GM21515 (cell line): ENCODE measurements around the gene PRDM15.
A peak's percentile ranks its signal among the peaks of the same experiment; 100 is the strongest.

Experiments
- ATAC-seq: cut with Tn5 transposase; IDR thresholded peaks from one replicate; pipeline ENCODE4 v1.9.1; 2021; ENCODE audit not compliant: unreplicated experiment

Gene PRDM15

DNA sequence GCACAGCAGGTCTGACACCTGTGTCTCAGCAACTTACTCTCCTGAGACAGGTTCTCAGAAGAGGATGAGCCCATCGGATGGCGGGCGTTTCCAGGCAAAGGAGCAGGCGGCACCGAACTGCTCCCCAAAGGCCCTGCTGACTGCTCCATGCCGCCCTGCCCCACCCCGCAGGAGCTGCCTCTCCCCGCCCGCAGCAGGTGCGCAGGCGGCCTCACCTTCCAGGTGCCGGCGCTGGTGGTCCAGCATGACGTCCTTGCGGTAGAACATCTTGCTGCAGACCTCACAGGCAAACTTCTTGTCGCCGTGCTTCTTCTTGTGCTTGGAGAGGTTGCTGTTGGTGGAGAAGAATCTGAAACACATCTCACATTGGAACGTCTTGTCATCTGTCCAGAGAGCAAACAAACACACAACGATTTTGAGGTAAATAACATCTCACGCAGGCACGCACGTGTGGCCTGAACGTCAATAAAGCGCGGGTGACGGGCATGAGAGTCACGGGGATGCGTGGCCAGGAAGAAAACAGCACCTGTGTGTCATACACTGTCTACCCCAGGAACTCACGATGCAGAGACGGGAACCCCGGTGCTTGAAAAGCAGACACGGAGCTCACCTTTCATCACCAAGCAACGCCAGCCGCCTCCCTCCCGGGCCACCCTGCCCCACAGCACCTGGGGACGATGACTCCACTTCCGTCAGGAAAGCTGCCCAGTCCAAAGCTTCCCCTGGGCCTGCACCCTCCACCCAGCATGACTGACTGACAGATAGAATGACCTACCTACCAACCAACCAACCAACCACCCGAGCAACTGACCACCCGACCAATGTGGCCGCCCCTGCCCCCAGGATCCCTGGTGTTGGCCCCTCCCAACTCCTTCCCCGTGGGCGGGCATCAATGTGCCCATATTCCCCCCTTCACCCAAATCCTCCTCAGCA is 50.9 kb downstream of the PRDM15 start:
- ATAC-seq = no peak

DNA sequence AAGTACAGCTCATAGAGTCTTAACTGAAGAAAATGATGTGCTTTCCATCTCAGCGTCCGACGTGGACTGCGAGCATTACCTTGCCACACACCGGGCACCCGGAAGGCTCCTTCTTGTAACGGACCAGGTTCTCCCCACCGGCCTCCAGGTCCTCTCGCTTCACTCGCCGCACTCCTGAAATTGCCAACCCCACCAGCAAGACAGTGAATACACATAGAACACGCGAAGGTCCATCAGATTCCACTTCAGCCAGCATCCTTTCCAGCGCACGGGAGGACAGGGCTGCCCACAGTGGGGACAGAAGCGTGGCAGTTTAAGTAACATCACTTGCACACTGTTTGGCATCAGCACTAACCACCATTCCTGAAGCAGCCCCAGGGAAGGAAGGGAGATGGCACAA is 53.3 kb downstream of the PRDM15 start:
- ATAC-seq = no peak

DNA sequence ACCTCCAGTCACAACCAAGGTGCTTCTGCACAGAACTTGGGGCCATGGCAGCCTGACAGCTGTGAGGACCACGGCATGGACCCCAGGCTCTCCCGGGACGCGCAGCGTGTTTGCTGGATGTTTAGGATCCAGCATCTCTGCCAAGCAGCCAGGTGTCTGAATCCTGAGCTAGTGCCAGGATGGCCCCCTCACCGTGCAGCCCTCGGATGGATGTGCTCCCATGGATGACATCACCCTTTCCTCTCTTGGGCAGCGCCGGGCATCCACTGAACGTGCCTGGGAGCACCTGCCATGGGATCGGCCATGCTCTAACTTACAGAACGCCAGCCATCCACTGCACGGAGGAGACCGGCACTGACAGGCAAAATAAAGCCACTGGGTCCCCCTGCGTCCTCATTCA is 53.9 kb downstream of the PRDM15 start:
- no peak for ATAC-seq

DNA sequence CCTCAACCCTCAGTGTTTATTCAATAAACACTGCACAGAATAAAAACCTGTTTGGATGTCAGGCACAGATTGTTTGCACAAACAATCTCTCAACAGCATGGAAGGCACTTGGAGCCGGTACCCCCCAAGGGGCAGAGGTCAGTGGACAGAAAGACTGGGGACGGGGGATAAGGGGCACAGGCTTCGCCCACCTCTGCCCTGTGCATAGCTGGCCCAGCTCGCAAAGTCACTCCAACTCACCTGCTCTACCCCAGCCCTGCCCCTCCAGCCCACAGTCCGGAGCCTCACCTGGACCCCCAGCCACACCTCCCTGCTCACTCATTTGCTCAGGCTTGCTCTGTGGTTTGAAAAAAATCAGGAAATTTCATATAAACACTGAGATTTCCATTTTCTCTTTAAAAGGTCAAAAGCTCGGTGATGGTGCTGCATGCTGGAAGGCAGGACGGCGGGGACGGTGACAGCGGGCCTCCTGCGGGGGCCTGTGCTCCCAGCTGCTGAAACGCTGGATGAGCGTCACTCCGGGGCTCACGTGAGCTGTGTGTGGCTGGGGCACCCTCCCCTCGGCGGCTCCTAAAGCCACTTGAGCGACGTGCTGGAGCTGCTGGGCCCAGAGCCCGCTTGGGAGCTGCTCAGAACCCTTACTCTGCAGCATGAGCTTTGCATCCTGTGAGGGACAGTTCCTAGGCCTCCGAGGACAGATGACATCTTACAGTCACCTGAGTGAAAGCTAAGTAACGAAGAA is 54.5 kb downstream of the PRDM15 start:
- no peak for ATAC-seq

DNA sequence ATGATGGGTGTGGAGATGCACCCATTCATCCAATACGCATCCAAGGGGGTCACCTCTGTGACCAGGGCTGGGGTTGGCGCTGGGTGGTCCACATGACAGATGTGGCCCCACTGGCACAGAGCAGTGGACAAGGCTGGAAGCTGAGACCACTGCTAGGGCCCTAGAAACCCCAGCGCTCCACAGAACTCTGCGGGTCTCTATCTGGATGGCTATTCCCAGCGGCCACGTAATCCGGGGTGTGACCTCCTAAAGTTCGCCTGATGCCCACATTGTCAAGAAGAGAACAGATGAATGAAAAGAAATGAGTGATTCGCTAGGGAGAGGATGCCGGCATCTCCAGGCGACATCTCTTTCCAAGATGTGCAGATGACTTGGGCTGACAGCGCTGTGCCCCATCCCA is 55.2 kb downstream of the PRDM15 start:
- no peak for ATAC-seq

DNA sequence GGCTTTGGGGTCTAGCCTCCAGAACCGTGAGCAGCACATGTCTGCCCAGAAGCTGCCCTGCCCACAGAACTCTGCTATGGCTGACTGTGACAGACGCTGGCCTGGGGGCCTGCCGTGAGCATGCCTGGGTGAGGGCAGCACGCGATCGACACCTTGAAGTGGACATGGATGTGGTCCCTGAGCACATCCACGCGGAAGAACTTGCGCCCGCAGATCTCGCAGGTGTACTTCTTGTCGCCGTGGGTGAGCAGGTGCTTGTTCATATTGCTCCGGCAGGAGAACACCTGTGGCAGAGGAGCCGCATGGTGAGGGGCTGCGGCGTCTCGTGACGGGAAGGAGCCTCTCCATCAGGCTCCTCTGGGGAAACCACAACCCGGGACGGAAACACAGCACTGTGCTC is 56.0 kb downstream of the PRDM15 start:
- ATAC-seq = no peak

DNA sequence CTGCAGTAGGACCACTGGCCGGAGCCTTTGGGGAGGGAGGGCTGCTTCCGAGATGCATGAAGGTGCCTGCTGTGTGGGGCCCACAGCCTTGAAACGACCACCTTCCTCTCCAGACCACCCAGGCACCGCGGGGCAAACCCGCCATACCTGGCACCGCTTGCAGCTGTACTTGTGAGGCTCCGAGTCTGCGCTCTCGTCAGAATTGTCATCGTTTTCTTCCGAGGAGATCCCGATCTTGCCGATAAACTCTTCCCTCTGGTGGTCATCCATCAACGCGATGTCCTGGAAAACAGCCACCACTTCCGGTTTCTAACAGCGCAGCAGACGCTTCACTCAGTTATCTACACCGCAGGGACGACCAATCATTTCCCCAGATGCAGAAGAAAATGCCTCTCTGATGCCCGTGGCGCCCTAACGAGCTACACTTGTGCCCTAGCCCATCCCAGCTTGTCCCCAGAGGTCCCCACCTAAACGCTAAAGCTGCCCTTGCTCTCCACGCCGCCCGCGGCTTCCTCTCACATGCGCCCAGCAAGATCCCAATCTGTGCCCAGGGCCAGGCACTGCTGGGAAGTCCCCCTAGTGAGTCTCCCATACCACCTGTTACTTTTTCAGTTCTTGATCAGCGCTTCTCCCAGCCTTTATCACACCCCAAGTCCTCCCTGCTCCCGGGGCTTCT is 57.2 kb downstream of the PRDM15 start:
- no peak for ATAC-seq

DNA sequence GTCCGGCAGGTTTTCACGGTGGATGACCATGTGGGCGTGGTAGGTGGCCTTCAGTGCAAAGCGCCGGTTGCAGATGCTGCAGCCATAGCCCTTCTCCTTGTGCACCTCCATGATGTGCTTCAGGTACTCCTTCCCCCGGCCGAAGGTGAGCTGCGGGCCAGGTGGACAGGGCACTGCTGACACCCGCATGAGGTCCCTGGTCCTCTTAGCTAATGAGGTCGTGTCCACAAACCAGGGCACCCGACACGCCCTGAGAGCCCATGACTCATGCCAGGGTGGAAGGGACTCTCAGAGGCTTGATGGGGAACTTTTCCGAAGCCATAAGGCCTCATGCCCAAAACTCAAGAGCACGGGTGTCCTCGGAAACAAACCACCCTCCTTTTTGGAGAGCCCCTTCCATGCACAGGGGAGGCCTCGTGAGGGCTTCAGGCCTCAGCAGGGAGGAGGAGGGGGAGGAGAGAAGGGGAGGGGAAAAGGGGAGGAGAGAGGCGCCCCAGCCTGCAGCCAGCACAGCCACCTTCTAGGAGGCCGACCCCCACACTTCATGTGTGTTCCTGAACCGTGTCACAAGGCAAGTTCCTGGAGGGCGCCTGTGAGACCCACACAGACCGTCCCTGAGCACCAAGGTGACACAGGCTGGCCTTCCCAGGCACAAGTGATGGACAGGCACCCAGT is 57.9 kb downstream of the PRDM15 start:
- no peak for ATAC-seq

DNA sequence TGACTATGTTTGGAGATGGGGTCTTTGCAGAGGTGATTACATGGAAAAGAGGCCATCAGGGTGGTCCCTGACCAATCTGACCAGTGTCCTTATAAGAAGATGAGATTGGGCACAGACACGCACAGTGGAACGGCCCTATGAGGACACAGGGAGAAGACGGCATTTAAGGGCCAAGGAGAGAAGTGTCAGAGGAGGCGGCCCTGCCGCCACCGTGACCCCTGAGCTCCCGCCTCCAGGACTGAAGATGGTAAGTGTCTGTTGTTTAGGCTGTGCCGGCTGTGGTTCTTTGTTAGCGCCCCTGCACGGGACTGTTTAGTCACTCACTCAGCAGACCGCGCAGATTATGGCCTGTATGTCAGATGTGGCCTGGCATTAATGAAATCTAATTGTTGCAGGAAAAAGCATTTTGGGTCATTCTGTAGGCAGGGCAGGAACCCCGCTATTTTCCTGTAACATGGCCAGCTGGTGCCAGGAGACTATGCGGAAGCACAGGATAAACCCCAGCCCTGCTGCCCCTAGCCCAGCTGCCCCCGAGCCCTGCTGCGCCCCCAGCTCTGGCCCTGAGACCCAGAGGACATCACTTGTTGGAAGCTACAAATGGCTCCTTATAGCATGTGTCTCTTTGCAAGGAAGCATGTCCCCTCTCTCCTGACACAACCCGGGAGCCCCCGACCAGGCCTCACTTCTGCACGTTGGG is 58.6 kb downstream of the PRDM15 start:
- ATAC-seq = no peak

DNA sequence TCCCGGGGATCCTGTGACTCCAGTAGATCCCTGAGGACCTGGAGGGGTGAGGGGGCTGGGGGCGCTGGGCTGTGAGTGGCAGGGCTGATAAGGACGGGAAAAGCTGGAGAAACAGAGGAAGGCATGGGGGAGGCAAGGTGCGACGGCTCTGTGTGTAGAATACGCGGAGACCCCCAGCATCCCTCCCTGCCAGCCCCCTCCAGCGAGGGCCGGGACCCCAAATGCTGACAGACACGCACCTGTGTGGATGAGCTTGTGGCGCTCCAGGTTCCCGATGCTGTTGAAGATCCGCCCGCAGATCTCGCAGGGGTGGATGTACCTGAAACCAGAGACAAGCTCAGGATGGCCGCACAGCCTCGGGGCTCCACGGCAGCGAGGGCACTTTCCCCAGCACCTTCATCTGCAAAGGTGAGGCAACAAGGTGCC is 59.3 kb downstream of the PRDM15 start:
- ATAC-seq = no peak

DNA sequence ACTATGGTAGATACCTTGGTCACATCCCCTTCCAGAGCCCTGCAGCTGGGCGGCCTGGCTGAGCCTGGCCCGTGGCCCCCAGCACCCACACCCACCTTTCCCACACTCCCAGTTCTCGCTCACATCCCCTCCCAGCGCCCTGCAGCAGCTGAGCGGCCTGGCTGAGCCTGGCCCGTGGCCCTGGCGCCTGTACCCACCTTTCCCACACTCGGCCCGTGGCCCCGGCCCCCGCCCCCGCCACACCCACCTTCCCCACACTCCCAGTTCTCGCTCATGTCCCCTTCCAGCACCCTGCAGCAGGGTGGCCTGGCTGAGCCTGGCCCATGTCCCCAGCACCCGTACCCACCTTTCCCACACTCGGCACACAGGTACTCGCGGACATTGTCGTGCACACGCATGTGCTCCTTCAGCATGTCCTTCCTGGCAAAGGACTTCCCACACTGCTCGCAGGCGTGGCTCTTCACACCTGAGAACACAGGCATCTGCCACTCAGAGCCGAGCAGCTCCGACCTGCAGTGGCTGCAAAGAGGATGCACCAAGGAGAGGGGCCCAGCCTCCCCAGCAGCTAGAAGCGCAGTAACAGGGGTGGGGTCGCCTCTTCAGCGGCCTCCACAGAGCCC is 59.8 kb downstream of the PRDM15 start:
- no peak for ATAC-seq

DNA sequence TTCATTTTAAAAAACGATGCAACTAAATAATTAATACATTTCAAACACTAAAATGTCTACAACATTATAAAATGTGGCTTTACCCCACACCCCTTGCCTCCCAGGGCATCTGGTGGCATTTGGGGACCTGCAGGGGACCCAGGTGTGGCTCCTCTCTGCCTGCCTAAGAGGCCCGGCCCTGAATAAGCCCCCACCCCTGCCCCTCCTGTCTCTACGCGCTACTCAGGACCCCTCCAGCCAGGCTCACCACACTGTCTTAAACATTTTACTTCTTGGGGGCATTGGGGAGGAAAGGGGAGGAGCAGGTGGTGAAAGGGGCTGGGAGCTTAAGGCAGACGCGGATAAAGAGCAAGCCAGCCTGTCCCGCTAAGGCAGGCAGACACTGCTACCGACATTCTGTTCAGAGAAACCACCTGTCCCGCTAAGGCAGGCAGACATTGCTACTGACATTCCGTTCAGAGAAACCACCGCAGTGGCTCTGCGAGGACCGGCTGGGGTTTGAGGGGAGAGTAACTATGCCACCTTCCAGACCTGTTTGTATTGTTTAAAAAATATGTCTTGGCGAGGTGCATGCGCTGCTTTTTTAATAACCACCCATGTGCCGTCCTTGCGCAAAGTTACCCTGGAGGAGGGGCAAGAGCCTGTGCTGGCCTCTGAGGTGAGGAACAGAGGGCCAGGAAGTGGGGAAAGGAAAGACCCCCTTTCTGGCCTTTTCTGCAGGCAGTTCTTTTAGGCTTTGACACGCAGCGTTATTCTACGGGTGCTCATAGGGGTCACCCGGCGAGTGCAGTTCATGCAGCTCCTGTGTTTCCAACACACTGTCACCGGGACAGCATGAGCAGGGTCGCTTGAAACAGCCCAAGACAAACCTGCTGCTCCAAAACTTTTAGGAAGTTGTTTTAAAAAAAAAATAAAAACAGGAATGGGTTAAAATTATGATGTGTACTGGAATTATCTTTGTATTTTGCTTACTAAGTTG is 61.0 kb downstream of the PRDM15 start:
- ATAC-seq = no peak

DNA sequence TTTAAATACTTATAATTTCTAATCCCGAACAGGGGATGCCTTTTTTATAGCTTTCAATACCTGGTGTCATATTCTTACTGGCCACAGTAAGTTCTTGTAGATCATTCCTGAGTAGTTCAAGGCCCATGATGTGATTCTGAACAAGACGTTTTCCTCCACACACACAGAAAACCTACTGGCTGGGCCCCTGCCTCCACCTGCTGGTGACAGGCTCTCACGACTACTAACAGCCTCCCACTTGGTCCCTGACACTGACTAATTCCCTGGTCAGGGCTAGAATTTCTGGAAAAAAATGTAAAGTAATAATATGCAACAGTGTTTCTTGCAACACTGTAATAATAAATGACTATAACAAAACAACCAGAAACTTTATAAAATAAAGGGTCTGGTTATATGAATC is 61.9 kb downstream of the PRDM15 start:
- no peak for ATAC-seq

DNA sequence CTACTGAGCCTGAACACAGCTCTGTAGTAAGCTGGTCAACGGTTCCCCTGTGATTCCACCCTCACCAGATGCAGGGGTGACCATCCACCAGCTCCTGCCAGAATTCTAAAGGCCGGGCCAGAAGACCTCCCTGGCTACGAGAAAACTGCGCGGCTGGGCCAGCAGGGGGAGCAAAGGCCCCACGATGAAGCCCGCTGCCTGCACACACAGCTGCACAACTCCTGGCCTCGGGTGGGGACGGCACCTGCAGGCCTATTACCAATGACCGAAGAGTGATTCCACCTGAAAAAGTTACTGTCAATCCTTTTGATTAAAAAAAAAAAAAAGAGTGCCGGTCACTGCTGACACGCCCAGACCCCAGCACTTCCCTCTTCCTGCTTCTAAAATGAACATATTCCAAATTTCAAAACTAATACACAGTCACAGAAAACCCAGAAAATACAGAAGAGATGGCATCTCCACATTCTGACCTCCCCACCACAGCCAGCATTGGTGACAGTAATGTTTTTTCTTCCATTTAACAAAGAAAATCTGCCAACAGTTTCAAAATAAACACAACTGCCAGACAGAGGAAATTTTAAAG is 62.5 kb downstream of the PRDM15 start:
- peak; percentile 62 for ATAC-seq

DNA sequence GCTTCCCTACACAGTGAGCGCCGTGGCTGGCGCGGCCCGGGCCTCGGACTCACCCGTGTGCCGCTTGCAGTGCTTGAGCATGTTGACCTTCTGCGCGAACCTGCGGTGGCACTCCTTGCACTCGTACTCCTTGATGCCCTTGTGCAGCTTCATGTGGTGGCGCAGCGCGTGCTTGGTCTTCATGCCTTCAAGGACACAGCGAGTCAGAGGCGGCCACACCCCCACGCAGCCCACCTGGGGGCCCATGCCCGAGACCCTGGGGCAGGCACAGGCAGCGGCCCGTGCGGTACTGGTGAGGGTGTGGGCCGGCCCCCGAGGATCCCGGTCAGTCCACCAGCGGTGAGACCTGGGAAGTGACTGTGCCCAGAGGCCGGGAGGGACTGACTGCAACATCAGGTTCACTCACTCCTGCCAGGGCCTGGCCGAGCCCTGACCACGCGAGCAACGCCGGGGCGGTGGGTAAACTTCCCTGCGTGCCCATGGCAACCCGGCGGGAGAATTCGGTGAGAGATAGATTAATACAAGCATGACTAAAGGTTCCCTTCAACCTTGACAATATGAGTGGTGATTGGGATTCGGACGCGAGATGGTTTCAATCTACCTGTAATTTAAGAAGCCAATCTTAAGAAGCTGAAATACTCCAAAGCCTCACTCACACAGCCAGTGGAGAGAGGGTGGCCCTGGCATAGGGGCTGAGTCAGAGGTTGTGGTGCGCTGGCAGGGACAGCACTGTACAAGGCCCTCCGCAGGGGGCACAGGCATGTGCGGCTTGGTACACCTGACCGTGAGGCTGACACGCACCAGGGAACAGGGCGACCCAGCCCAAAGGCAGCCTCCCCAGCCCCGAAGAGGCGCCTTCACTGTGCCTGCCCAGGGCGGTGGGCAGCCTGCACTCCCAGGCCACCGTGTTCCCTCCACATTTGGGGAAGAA is 63.2 kb downstream of the PRDM15 start:
- no peak for ATAC-seq

DNA sequence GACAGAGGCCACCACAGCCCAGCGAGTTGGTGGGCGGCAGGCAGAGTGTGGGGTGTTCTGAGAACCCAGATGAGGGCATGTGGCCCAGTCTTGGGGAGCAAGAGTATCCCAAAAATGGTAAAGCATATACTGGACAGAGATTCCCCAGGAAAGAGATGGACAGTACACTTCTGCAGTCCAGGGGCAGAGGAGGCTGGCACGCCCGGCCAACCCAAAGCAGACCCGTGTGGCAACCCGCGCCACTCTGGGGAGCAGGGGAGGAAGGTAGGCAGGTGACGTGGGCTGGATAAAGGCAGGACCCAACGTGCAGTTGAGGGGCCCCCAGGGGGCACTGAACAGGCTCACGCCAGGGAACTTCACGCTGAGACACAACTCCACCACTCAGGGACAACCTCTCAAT is 65.9 kb downstream of the PRDM15 start:
- no peak for ATAC-seq

DNA sequence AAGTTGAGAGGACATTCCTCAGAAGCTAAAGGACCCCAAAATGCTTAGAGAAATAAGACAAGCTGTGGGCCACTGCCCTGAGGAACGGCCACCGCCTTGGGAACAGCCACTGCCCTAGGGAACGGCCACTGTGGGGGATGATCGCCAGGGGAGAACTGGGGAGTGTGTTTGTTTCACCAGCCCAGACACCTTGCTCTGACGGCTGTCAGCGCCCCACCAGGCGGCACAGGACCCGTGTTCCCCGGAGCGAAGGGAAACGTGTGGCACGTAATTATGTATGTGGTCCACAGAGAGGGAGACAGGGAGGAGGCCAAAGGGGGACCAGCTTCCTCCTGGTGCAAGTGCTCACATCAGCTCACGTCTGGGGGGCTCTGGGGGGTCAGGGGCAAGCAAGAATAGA is 66.5 kb downstream of the PRDM15 start:
- ATAC-seq = no peak

DNA sequence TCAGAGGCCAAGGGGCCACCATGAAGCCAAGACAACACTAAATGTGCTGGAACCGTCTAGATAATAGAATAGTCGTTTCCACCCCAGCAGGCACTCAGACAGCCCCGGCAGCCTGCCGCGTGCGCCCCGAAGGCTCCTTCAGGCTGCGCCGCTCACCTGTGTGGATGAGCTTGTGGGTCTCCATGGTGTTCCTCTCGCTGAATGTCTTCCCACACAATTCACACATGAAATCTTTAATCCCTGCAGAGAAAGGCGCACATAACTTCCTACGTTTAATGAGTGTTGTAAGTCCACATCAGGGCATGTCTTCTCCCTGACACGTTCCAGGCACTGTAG is 68.6 kb downstream of the PRDM15 start:
- no peak for ATAC-seq
